Measurements from ENCODE around the gene ARHGEF28.

The ARHGEF28 gene

DNA sequence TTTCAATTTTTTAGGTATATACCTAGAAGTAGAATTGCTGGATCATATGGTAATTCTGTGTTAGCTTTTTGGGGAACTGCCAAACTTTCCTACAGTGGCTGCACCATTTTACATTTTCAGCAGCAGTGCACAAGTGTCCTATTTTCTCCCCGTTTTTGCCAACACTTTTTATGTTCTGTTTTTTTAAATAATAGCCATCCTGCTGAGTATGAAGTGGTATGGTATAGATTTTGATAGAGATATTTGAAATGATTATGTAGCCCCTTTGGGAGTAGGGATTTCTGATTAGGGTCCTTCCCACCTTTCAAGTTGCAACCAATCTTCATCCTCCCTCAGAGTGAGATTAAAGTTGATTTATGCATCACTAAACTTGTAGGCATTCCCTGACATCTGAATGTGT, 76.5 kb downstream of the ARHGEF28 start:
- DNase-seq = no peak

DNA sequence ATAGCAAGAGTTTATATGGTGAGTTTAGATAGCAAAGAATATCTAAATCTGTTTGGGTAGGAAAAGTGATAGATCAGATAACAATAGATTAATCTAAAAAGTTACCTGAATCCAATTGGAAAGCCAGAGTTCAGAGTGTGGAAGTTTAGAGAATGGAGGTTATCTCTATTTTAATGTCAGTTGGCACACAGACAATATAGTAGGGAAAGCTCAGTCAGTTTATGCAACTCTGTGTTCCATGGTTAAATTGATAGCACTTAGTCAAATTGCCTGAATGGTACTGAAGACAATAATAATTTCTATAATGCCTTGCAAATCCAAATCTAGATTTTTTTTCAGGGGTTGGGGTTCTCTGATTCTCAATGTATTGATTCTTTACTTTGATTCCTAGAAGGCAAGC, 77.0 kb downstream of the ARHGEF28 start:
- DNase-seq = no peak

DNA sequence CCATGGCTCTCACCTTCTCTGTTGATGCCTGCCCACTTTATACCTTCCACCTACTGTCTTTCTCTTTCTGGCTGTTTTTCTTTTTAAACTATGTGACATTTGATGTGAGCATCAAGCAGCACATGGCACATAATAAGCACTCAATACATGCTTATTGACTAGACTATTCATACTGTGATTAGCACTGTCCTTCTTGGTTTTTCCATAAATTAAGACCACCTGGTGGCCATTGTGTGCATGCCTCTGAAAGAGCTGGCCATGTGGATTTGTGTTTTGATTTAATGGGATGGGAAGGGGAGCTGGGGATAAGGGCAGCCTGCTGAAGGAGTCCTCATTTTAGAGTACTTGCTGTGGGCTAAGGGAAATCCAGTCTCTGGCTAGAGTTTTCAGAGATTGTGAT, 79.4 kb downstream of the ARHGEF28 start:
- DNase-seq = no peak

DNA sequence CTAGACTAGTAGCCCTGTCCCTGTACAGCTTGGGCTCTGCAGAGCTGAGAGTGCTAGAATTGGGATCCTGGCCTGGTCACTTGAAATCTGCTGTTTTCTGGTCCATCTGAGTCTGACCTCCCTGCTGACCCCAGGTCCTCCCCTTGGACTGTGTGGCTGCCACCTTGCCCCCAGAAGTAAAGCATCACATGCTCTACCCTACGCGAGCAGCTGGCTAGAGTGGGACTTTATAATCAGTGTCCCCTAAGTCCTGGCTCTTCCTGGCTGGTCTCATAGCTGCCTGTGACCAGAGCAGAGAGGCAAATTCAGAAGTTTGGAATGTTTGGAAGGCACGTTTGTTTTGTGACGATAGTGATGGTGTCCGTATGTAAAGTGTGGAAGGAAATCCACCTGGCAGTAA, 81.0 kb downstream of the ARHGEF28 start:
- DNase-seq = no peak

DNA sequence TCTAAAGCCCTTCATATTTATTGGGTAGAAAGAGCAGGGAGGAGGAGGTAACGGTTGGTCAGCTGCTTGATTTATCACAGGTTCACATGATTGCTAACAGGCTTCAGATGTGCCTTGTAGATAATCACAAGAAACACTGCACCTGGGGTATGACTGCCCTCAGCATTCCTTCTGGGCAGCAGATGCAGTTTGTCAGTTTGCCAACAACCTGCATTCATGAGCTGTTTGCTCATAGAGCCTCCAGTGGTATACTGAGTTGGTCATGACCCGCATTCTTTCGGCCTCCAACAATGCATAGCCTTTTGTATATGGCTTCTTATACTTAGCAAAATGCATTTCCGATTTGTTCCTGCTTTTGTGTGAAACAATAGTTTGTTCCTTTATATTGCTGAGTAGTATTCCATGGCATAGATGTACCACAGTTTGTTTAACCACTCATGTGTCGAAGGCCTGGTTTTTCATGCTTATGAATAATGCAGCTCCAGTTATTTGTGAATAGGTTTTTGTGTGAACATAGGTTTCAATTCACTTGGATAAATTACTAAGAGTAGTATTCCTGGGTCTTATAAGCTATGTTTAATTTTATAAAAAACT, 83.6 kb downstream of the ARHGEF28 start:
- DNase-seq = no peak

DNA sequence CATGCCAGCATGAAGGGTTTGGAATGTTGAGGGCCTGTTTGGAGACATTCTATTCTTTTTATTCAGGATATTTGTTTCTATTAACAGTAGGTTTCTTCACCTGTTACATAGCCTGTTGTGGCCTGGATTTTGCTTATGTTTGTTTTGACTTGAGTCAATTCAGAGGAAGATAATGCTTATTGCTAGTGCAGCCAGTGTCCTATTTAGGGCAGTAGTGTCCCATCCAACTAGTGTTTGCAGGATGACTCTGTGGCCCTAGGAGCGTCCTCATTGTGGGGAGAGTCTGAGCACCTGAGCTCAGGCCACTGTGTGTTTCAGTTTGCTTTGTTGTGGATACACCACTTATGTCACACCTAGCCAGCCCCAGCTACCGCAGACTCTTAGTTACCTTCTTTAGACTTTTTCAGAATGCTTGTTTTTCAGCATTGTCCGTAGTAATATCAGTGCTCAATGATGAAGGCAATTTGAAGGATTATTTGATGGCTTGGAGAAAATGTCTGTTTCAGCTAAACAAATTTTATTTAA, 90.3 kb downstream of the ARHGEF28 start:
- DNase-seq = no peak

DNA sequence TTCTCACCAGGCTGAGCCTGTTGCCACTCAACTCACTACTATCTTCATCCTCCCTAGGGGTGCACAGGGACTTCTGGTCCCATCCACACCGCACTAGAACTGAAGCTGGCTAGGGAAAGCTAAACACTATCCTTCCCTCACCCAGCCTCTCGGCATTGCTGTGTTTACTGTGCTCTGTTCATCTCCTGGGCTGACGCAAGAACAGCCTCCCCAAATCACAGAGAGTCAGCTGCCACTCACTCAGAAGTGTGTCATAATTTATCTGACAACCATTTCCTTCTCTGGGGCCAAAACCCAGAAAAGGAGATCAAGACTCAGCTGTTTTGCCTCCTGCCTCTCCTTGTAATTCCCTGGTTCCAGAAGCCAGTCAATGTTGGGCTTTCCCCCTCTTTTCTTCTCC, 92.8 kb downstream of the ARHGEF28 start:
- no peak for DNase-seq

DNA sequence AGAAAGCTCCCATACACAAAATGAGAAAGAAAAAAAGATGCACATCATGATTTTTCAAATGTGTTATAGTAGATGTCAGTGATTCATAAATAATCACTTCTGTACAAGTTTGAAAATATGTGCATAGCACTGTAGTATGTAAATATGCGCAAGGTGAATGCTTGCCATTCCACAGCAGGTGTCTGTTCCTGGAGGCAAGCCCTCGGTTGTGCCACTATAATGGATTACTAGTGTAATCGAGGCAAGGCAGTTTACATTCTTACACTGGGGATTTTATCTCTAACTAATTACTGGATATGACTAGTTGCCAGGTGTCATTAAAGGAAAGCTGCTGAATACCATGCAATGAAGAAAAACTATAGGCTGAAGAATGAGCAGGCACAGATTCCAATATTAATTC, 93.6 kb downstream of the ARHGEF28 start:
- DNase-seq = no peak

DNA sequence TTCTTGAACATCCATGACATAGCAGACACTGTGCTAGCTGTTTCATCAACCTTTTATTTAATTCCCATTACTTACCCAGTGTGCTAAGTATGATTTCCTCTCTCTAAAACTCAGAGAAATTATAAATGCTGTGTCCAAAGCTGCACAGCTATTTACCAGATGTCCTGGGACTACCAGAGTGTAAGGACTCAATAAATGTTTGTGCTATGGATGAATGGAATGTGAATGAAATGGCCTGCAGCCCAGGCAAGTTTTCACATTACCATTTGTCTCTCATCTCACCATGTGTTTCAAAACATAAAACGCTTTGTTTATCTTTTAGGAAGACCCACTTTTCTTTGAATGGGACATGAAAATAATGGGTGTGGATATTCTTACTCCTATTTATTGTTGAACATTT, 96.2 kb downstream of the ARHGEF28 start:
- DNase-seq = no peak

DNA sequence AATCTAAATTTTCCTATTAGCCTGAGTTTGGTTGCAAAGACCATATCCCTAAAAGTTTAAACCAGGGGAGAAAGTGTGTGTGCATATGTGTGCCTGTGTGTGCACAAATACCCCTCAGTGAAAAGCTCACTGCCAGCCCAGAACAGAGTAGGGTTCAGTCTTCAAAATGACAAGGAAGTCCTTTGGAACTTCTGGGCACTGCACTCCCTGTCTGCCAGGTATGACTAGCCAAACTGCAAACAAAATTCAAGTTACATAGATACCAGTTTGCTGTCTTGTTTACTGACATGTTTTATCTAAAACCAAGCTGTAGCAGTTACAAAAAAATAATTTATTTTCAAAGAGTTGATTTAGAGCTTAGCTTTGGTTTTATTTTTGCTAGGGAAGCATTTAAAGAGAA, 100.1 kb downstream of the ARHGEF28 start:
- no peak for DNase-seq

DNA sequence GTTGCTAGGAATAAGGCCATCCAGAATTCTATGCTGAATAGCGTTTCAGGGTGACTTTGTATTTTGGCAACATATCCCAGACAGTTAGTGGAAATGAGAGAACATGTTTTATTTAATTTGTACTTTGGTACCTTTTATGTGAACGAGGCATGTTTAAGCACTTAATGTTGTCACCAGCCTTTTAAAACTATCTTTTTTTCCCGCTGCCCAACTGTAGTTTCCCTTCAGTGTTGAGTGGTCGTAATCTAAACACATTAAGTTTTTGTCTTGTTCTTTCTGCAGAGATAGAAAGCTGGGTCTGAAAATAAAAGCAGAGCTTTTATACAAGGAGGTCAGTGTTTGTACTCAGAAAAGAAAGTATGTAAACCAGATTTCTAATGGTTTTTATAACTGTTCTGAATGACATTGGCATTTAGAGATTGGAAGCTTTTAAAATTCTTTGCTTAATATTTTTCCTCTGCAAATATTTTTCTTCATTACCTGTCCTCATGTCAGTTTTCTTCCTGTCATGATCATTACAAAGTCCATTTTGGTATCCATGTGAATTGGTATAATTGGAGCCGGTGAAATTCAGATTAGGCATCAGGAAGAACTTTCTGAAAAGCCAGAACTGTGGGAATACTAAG, 100.7 kb downstream of the ARHGEF28 start:
- DNase-seq = no peak

DNA sequence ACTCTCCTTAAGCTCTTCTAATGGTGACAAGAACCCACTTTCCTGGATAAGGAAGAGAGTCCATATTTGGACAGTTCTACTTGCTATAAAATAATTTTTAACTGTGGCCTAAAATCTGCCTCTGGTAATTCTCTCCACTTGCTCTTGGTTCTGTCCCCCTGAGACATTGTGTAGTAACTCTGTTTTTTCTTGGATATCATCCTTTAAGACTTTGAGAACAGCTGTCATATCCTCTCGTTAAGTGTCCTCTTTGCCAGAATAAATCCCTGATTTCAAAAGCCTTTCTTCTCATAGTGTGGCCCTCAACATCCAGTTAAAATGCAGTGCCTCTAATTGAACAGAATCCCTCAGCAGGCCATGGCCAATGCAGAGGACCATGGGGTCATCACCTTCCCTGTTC, 101.5 kb downstream of the ARHGEF28 start:
- no peak for DNase-seq

DNA sequence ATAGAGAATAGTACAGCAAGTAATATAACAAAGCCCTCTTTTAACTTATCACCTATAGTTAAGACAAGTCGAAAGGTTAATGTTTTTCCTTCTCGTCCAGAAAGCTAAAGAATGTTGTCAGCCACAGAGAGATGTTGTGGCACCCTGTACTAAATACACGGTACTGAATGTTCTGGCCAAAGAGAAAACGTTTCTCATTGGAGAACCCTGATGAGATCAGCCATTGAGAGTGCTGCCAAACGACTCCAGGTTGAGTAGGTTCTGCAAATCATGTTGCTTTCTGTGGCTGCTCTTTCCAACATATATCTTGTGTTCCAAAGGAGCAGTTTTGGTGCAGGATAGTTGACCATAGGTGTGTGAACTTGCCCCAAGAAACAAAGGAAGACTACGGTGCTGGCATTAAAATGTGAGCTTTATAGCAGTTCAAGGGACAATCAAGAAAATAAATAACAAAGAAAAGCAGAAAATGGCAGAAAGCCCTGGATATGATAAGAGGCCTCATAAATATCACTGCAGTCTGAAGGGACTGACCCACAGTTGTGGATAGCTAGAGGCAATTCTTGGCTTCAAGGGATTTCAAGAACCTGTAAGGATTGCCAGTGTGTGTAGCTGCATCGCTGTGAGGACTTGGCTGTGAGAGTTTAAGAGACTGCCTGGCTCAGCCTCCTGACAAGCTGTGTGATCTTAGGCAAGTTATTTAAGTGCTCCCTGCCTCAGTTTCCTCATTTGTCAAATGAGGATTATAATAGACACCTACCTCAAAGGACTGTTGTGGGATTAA, 102.7 kb downstream of the ARHGEF28 start:
- DNase-seq = no peak

DNA sequence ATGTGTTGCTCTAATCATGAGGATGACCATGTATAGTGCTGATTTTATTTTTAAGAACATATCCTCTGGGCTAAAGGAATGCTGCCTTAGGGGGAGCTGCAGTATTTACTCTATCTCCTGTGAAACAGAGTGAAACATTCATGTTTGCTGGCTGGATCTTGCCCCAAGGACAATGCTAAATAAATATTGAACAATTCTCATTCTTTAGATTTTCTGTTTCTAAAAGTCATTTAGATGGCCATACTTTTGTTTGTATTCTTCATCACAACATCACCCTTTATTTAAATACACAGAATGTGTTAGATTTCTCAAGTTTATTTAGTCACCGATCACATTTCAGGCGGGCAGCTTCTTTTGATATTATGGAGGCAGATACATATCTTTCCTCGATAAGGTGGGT, 103.3 kb downstream of the ARHGEF28 start:
- no peak for DNase-seq

DNA sequence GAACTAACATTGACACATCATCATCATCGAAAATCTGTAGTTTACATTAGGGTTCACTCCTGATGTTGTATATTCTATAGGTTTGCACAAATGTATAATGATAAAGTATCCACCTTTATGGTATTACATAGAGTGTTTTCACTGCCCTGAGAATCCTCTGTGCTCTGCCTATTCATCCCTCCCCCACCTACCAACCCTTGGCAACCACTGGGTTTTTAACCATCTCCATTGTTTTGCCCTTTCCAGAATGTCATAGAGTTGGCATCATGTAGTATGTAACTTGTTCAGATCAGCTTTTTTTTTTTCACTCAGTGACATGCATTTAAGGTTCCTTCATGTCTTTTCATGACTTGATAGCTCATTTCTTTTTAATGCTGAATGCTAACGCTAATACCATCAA, 106.0 kb downstream of the ARHGEF28 start:
- DNase-seq = no peak

DNA sequence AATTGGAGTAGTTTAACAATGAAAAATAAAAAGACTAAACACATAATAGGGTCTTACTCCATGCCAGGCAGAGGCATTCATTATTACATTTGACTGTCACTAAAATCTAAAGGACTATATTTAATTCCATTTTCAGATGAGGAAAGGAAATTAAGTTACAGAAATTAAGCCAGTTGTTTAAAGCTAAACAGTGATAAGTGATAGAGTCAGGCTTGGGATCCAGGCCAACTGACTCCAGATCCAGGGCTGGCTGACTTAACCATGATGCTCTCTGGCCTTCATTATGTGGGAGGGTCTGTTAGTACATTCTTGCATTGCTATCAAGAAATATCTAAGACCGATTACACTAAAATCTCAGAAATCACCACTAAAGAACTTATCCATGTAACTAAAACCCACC, 107.2 kb downstream of the ARHGEF28 start:
- DNase-seq = no peak

DNA sequence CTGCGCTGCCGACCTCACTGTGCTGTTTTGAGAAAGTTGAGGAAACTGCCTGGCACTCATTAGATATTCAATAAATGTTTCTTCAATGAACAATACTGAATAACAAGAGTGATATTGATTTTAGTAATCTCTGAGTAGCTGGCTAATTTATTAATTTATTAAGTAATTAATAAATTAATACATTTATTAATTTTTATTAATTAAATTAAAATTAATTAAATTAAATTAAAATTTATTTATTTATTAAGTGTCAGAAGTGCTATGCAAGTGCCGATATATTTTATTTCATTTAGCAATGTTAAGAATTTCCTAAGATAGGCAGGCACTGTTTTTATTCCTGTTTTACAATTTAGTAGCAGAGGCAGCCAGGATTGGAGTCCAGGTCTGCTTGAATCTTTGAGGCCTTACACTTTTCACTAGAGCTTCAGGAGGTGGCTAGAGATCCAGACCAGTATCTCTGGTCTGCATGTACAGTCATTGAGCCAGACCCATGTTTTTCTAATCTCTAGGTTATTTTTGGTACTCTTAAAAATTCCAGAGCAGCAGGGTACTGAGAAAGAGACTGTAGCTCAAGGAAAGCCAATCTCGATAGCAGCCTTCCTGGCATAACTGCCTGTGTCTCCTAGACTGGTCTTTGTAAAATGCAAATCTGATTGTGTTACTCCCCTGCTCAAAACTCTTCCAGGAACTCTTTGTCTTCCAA, 109.2 kb downstream of the ARHGEF28 start:
- DNase-seq = no peak

DNA sequence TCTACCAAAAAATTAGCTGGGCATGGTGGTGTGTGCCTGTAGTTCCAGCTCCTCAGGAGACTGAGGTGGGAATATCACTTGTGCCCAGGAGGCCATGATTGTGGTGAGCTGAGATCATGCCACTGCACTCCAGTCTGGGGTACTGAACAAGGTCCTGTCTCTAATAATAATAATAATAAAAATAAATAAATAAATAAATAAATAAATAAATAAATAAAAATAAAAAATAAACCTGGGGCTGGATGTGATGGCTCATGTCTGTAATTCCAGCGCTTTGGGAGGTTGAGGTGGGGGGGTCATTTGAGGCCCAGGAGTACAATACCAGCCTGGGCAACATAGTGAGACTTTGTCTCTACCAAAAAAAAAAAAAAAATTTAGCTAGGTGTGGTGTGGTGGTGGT, 113.7 kb downstream of the ARHGEF28 start:
- no peak for DNase-seq

DNA sequence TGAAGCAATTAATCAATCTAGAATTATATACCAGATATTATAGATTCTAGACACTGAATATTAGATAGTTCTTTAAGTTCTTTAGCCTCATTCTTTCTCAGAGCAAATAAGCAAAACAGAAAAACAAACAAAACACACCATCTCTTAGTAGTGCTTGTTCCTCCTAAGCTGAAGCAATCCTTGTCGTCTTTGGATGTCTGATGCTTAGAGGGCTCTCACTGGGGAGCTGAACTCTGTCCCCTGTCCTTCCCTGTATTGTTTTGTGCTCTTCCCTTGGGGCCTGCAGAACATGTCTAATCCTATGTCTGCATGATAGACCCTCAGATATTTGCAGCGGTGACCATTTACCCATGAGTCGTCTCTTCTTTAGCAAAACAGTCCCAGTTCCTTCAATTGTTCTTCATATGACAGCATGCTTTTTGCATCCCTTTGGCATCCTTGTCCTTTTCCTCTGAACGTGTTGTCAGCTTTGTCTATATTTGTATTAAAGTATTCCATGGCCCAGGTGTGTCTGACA, 114.3 kb downstream of the ARHGEF28 start:
- DNase-seq = no peak

DNA sequence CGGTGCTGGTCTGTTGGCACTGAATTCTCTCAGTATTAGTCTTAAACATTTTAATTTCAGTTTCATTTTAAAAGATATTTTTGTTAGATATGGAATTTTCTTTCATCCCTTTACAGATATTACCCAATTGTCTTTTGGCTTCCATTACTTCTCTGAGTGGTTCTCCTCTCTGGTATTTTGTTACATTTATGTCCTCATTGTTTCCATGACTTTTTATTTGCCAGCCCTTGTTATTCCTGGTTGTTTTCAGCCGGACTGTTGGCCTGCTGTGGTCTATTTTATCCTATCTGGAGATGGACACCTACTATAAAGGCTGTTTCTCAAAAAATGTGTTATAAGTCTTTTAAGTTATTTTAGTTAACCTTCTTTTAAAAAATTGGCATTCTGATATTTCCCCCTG, 117.2 kb downstream of the ARHGEF28 start:
- DNase-seq = no peak

DNA sequence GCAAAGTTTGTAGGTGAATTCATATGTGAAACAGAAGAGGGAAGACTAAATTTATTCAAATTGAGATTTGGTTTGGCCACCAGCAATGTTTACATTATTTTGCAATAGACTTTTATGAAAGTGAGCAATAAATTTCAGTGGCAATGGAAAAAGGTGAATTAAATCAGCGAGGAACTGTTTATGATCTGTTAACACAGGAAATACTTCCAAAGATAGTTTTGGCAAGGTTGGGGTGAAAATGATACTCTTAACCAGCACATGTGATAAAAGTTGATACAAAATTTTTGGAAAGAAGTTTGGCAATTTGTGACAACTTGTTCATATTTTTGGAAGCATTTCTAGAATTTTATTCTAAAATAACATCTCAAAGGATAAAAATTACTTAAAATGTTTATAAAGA, 119.8 kb downstream of the ARHGEF28 start:
- no peak for DNase-seq

DNA sequence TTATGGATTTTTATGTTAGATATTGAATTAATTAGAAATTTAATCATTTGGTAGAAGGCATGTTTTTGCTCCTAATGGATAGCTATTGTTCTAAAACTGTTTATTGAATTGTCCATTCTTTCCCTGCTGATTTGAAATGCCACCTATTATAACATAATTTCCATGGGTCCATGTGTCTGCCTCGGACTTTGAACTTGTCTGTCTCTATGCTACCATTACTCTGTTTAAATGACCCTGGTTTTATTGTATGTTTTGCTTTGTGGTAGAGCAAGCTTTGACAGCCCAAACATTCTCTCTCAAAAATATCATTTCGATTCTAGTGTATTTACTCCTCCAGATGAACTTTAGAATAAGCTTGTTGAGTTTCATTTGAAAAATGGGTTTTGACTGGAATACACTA, 120.6 kb downstream of the ARHGEF28 start:
- no peak for DNase-seq

DNA sequence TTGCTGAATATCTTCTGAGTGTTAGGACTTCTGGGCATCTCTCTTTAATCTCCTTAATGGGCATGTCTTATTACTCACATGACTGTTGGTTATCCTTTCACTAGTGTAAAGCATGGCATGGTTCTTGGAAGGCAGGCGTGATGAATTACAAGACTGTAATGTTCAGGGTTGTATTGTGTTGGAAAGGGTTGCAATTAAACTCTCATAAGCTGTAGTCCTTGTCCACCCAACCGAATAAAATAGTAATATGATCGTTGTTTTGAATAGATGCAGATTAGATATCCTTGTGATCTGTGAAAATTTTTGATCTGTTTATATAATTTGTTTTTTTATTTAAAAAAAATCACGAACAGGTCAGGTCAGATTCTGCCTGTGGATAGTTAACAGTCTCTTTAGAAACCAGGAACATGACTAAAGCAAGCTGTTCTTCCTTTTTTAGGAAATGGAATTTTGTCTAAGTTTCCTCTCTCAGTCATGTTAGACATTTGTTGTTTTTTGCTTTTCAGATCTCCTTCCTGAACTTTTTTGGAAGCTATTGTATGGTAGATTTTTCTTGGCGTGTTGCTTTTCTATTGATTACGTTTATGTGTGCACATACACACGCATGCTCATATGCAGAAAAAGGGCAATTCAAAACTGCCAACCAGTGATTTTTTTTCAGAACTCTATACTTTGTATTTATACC, 121.8 kb downstream of the ARHGEF28 start:
- no peak for DNase-seq

Measured in effector CD4-positive, alpha-beta T cell (primary cell).